Amygdala (tissue), 56 donors: ENCODE data around the gene LPIN3.

ENCODE experiments used
- DNase-seq, 56 donors: peaks; one replicate each; lab custom pipeline; 2025; lab: John Stamatoyannopoulos, UW

The LPIN3 gene

GRCh38 chr20:41347523-41348429 is 7.2 kb downstream of the LPIN3 start:
- no peak for DNase-seq

GRCh38 chr20:41348430-41349172 is 8.0 kb downstream of the LPIN3 start:
- no peak for DNase-seq

- DNase-seq: no peak
Measured at GRCh38 chr20:41349266-41349665, 8.6 kb downstream of the LPIN3 start.

GRCh38 chr20:41349943-41350342 is 9.3 kb downstream of the LPIN3 start:
- no peak for DNase-seq

GRCh38 chr20:41350408-41350962 is 9.9 kb downstream of the LPIN3 start:
- DNase-seq: no peak

- no peak for DNase-seq
Measured at GRCh38 chr20:41352106-41352505, 11.5 kb downstream of the LPIN3 start.

- DNase-seq: no peak
Measured at GRCh38 chr20:41352666-41353065, 12.0 kb downstream of the LPIN3 start.

- DNase-seq: no peak
Measured at GRCh38 chr20:41353530-41353929, 12.9 kb downstream of the LPIN3 start.

GRCh38 chr20:41355192-41355591 is 14.6 kb downstream of the LPIN3 start:
- no peak for DNase-seq

- DNase-seq: no peak
Measured at GRCh38 chr20:41355598-41356203, 15.1 kb downstream of the LPIN3 start.

- DNase-seq: no peak
Measured at GRCh38 chr20:41356951-41357350, 16.3 kb downstream of the LPIN3 start.

- no peak for DNase-seq
Measured at GRCh38 chr20:41357424-41358163, 17.0 kb downstream of the LPIN3 start.

GRCh38 chr20:41358230-41358629 is 17.6 kb downstream of the LPIN3 start:
- no peak for DNase-seq

- DNase-seq: no peak
Measured at GRCh38 chr20:41358717-41359116, 18.1 kb downstream of the LPIN3 start.

GRCh38 chr20:41359541-41360011 is 19.0 kb downstream of the LPIN3 start:
- no peak for DNase-seq

- no peak for DNase-seq
Measured at GRCh38 chr20:41360831-41361756, 20.5 kb downstream of the LPIN3 start.

GRCh38 chr20:41361757-41362747 is 21.4 kb downstream of the LPIN3 start:
- DNase-seq: peak in 7 of 56 donors; percentile 5 to 50 (median 17)

- DNase-seq: no peak
Measured at GRCh38 chr20:41362748-41363140, 22.1 kb downstream of the LPIN3 start.
